ENCODE data around the gene RNF130. TPM values are rescaled to one million over a fixed set of nuclear protein-coding genes. Genes with fewer than 3 reads are reported as not detected.

RNF130 gene
- total RNA-seq, 2 experiments from 2014 or later, result 10.0 to 10.8 TPM

GRCh38 chr5:180082633-180083420, 11.3 kb upstream of the RNF130 start:
- Mint-ChIP-seq H3K27ac (no peak overlapping the region), H3K27me3 (peaks cover 52% of the 10 kb centered on the region), H3K4me3 (no peak overlapping the region), H3K9me3 (no peaks in the 10 kb centered on the region), H3K4me1 (peaks cover 31% of the 10 kb centered on the region), H3K36me3 (no peaks in the 10 kb centered on the region)
- DNase-seq, result no peak

- Mint-ChIP-seq H3K36me3 (no peaks in the 10 kb centered on the region), H3K27ac (no peak overlapping the region), H3K27me3 (peaks cover 52% of the 10 kb centered on the region), H3K9me3 (no peaks in the 10 kb centered on the region), H3K4me1 (peaks cover 25% of the 10 kb centered on the region), H3K4me3 (no peak overlapping the region)
- DNase-seq, result no peak
These were observed 9.9 kb upstream of the RNF130 start for GRCh38 chr5:180081481-180081880.

DNA sequence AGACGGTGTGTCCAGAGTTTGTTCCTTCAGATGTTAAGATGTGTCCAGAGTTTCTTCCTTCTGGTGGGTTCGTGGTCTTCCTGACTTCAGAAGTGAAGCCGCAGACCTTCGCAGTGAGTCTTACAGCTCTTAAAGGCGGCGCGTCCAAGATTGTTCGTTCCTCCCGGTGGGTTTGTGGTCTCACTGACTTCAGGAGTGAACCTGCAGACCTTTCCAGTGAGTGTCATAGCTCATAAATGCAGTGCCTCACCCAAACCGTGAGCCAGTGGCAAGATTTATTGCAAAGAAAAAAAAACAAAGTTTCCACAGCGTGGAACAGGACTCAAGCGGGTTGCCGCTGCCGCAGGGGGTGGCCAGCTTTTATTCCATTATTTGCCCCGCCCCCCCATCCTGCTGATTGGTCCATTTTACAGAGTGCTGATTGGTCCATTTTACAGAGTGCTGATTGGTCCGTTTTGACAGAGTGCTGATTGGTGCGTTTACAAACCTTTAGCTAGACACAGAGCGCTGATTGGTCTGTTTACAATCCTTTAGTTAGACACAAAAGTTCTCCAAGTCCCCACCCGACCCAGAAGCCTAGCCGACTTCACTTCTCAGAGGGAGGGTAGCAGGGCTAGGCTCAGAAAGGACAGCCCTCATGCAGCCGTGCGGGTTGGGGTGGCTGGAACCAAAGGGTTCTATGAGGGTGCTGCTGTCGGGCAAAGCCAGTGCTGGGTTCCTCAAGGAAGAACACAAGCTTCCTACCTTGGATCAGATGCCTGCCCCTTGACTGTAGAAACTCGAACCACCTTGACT, 9.1 kb upstream of the RNF130 start:
- H3K4me1 Mint-ChIP-seq, result peaks cover 18% of the 10 kb centered on the region
- H3K27me3 Mint-ChIP-seq, result peaks cover 52% of the 10 kb centered on the region
- peak overlapping the region; percentile 79 for H3K4me3 Mint-ChIP-seq
- no peaks in the 10 kb centered on the region for H3K36me3 Mint-ChIP-seq
- peak; percentile 53 for DNase-seq
- peak overlapping the region; percentile 48 for H3K27ac Mint-ChIP-seq
- no peaks in the 10 kb centered on the region for H3K9me3 Mint-ChIP-seq

- no peaks in the 10 kb centered on the region for H3K9me3 Mint-ChIP-seq
- H3K27ac Mint-ChIP-seq, result no peak overlapping the region
- peaks cover 51% of the 10 kb centered on the region for H3K27me3 Mint-ChIP-seq
- H3K36me3 Mint-ChIP-seq, result no peaks in the 10 kb centered on the region
- DNase-seq, result no peak
- H3K4me3 Mint-ChIP-seq, result peak overlapping the region; percentile 79
- peaks cover 17% of the 10 kb centered on the region for H3K4me1 Mint-ChIP-seq
These were observed 8.3 kb upstream of the RNF130 start for GRCh38 chr5:180079702-180080466.

DNA sequence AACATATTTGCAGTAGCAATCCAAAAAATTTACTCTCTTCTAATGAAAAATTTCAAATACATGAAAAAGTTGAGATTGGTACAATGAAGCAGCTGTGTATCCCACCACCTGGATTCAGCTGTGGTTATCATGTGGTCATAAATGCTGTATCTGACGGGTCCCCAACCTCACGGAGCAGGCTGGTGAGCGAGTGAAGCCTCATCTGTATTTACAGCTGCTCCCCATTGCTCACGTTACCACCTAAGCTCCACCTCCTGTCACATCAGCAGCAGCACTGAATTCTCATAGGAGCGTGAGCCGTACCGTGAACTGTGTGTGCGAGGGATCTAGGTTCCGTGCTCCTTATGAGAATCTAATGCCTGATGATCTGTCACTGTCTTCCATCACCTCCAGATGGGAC, 6.8 kb upstream of the RNF130 start:
- peaks cover 2% of the 10 kb centered on the region for H3K9me3 Mint-ChIP-seq
- H3K36me3 Mint-ChIP-seq, result no peaks in the 10 kb centered on the region
- H3K4me1 Mint-ChIP-seq, result peaks cover 11% of the 10 kb centered on the region
- H3K27me3 Mint-ChIP-seq, result peaks cover 35% of the 10 kb centered on the region
- H3K4me3 Mint-ChIP-seq, result no peak overlapping the region
- no peak overlapping the region for H3K27ac Mint-ChIP-seq
- no peak for DNase-seq

DNA sequence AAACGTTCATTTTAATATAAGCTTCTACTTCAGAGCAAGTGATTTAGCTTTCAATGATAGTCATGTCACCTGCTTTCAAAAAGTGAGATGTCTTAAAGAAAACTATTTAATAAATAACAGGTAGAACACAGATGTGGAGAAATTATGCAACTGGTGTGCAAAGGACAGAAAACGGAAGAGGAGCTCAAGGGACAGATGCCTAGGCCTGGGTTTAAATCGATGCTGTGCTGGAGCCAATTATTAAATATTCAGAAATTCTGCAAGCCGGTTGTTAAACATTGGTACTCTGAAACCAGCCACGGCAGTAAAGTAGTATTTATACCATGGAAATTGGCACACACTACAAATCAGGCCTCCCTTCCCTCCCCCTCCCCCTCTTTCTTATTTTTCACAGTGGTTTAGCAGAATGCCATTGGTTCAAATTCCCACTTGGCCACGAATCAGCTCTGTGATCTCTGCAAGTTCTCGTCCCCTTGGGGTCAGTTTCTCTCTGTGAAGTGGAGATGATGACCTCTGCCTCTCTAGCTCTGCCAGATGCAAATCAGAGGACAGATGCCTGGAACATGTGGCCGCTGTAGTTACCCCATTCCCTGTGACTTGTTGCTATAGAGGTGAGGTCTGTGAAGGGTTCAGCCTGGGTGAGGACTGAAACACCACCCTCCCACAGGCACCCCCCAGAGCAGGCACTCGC, 6.2 kb upstream of the RNF130 start:
- peaks cover 33% of the 10 kb centered on the region for H3K27me3 Mint-ChIP-seq
- peaks cover 3% of the 10 kb centered on the region for H3K9me3 Mint-ChIP-seq
- H3K4me1 Mint-ChIP-seq, result peaks cover 11% of the 10 kb centered on the region
- no peak overlapping the region for H3K4me3 Mint-ChIP-seq
- H3K27ac Mint-ChIP-seq, result no peak overlapping the region
- peaks cover 2% of the 10 kb centered on the region for H3K36me3 Mint-ChIP-seq
- no peak for DNase-seq

DNA sequence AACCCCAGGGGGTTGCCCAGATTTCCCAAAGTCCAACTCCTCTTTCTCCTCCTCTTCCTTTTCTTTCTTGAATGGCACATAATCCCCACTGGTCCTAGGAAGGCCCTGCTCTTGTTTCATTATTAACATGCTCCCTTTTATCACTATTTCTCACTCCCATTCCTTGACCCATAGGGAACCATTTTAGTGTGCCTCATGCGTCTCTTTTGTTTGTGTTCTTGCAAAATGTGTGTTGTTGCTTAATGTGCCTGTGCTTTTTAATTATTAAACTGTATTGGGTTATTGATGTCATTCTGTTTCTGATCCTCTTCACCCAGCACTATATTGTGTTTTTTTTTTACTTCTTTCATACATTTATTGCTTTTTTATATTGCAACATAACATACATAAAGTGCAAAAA, 4.1 kb upstream of the RNF130 start:
- peaks cover 3% of the 10 kb centered on the region for H3K36me3 Mint-ChIP-seq
- DNase-seq, result no peak
- H3K9me3 Mint-ChIP-seq, result peaks cover 8% of the 10 kb centered on the region
- H3K4me3 Mint-ChIP-seq, result no peak overlapping the region
- peaks cover 17% of the 10 kb centered on the region for H3K27me3 Mint-ChIP-seq
- H3K4me1 Mint-ChIP-seq, result peaks cover 12% of the 10 kb centered on the region
- H3K27ac Mint-ChIP-seq, result no peak overlapping the region

DNA sequence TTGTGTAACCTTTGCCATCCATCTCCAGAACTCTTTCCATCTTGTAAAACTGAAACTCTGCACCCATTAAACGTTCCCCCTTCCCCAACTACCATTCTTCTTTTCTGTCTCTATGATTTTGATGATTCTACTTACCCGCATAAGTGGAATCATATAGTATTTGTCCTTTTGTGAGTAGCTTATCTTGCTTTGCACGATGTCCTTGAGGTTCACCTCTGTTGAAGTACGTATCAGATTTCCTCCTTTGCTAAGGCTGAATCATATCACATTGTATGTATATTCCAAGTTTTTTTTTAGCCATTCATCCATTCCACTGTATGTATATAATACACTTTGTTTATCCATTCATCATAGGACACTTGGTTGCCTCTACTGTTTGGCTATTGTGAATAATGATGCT, 2.9 kb upstream of the RNF130 start:
- DNase-seq, result no peak
- Mint-ChIP-seq H3K4me1 (peaks cover 17% of the 10 kb centered on the region), H3K4me3 (no peak overlapping the region), H3K27ac (no peak overlapping the region), H3K9me3 (peaks cover 8% of the 10 kb centered on the region), H3K27me3 (peaks cover 11% of the 10 kb centered on the region), H3K36me3 (peaks cover 3% of the 10 kb centered on the region)

DNA sequence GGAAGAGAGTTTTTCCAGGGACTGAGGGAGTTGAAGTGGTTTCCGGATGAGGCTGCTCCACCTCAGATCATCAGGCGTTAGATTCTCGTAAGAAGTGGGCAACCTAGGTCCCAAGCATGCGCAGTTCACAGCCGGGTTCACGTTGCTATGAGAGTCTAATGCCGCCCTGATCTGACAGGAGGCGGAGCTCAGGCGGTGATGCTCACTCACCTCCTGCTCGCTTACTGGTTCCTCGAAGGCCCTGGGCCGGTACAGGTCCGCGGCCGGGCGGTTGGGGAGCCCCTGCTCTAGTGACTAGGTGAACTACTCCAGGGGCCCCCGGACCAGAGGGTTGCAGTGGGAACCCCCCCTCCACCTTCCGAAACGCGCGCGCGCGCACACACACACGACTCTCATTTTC, 997 bp upstream of the RNF130 start:
- no peak overlapping the region for H3K27ac Mint-ChIP-seq
- H3K9me3 Mint-ChIP-seq, result peaks cover 8% of the 10 kb centered on the region
- peaks cover 24% of the 10 kb centered on the region for H3K4me1 Mint-ChIP-seq
- peak overlapping the region; percentile 72 for H3K4me3 Mint-ChIP-seq
- no peak for DNase-seq
- H3K36me3 Mint-ChIP-seq, result peaks cover 3% of the 10 kb centered on the region
- peaks cover 4% of the 10 kb centered on the region for H3K27me3 Mint-ChIP-seq

DNA sequence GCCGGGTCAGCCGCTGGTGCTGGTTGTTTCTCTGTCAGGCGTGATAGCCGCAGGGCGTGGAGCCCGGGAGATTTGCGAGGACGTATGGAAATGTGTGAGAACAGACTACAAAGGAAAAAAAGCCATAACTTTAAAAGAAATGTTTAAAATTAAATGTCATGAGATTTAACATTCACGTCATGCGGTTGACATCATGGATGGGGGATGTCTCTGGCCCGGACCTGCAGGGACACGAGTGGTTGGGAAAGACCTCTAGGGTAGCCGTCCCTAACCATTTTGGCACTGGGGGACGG, 643 bp upstream of the RNF130 start:
- Mint-ChIP-seq H3K36me3 (peaks cover 3% of the 10 kb centered on the region), H3K27ac (peak overlapping the region; percentile 38), H3K27me3 (peaks cover 4% of the 10 kb centered on the region), H3K9me3 (peaks cover 8% of the 10 kb centered on the region), H3K4me1 (peaks cover 24% of the 10 kb centered on the region), H3K4me3 (peak overlapping the region; percentile 72)
- DNase-seq, result no peak

- peaks cover 8% of the 10 kb centered on the region for H3K9me3 Mint-ChIP-seq
- peaks cover 24% of the 10 kb centered on the region for H3K4me1 Mint-ChIP-seq
- H3K27me3 Mint-ChIP-seq, result peaks cover 4% of the 10 kb centered on the region
- H3K4me3 Mint-ChIP-seq, result peak overlapping the region; percentile 82
- H3K36me3 Mint-ChIP-seq, result peaks cover 6% of the 10 kb centered on the region
- no peak for DNase-seq
- H3K27ac Mint-ChIP-seq, result peak overlapping the region; percentile 31
These were observed 616 bp downstream of the RNF130 start for GRCh38 chr5:180070756-180071530.

DNA sequence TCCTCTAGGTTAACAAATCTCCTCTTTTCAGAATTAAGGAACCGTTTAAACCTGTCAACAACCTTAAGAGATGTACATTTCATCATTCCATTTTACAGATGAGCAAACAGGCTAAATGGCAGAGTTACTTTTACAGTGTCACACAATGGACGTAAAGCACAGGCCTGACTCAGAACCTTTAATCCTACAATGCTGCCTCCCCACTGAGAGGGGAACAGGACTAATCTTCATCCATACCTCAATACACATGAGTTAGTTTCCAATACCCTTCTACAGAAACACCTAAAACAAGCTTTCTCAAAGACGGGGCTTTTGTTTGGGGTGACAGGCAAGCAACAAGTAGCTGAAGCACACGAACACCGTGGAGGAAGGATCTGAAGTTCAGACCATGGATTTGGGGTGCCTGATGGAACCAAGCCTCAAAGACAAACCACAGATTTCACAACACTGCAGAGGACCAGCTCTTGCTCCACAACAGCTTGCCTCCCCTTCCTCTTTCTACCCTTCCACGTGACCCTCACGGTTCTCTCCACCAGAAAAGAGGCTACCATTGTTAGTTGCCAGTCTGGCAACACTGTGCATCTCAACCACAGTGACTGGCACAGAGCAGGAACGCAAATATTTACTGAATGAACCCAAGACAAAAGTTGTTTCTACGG, 1.8 kb downstream of the RNF130 start:
- Mint-ChIP-seq H3K27me3 (peaks cover 4% of the 10 kb centered on the region), H3K4me3 (peak overlapping the region; percentile 82), H3K27ac (no peak overlapping the region), H3K9me3 (peaks cover 8% of the 10 kb centered on the region), H3K36me3 (peaks cover 7% of the 10 kb centered on the region), H3K4me1 (peaks cover 24% of the 10 kb centered on the region)
- DNase-seq, result no peak

GRCh38 chr5:180068519-180069090, 3.0 kb downstream of the RNF130 start:
- Mint-ChIP-seq H3K27me3 (peaks cover 4% of the 10 kb centered on the region), H3K27ac (no peak overlapping the region), H3K9me3 (peaks cover 8% of the 10 kb centered on the region), H3K4me3 (no peak overlapping the region), H3K36me3 (peaks cover 7% of the 10 kb centered on the region), H3K4me1 (peaks cover 24% of the 10 kb centered on the region)
- DNase-seq, result no peak
